Hematopoietic multipotent progenitor cell (in vitro differentiated cells): ENCODE measurements around the gene CHMP2B. TPM values are rescaled to one million over a fixed set of nuclear protein-coding genes. Genes with fewer than 3 reads are reported as not detected.
A peak's percentile ranks its signal among the peaks of the same experiment; 100 is the strongest.
"Not testable (repeated sequence)": the region's sequence is repeated elsewhere in the genome, so short reads cannot be mapped to it uniquely, and the experiment has no call there.

Experiments used
- DNase-seq, 3 donors: peaks; one replicate each; pipeline ENCODE4 v3.0.0-alpha.2; 2011 to 2015; ENCODE audit warnings: low read depth in 2 of 3, low spot score in 2 of 3
- total RNA-seq: library from RNA; depleted of rRNA; stranded (reverse); fragments of >200 nt; gene quantifications from one replicate; pipeline ENCODE4 v1.2.3, GENCODE V29; 2012

Gene CHMP2B
- total RNA-seq, 1 donor = 7.0 TPM

DNA sequence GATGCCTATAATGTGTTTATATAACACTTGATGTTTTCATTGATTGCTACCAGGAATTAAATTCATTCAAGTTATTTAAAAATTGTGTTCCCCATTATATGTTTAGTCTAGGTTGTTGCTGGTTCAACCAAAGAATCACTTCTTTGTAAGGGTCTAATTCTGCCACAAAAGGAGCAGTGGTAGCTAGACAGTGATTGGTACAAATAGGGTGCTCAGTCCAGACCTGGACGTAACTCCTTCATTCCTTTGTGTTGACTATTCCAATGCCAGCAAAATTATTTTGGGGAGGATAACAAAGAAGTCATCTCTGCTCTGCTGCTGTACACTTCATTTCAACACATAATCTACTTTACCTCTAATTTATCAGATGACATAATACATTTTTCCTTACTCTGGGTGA is 1.2 kb downstream of the CHMP2B start:
- no peak for DNase-seq

DNA sequence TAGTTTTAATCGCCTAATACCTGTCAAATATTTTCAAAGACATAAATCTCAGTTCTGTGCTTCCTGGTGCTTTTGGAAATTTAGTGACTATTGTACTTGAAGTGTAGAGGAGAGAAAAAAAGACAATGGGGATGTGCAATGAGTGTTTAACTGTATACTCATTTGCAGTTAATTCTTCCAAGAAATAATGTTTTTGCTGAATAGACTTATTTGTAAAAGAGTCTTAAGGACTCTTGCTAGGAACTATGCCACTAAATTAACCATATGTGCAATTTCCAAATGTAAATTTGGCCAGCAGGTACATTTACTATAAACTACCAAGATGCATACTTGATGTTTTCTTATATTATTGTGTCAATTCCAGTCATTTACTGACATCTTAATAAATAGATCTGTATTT is 2.0 kb downstream of the CHMP2B start:
- DNase-seq = no peak

DNA sequence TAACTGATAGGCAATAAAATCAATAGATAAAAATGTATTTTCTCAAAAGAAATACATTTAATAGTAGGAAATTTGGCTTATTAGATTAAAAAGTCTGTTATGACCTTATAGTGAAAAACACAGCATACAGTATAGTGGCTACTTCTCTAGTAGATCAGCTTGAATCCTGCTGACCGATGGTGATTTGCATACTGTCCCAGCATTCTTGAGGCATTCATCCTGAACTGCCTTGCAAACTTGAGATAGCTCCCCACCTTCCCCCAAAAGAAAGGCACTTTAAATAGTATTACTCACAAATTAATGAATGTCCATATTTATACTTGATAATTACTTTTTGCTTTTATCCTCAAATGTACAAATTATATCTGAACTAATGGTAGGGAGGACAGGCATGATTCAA is 6.7 kb downstream of the CHMP2B start:
- DNase-seq = no peak

GRCh38 chr3:87236093-87236492 is 9.0 kb downstream of the CHMP2B start:
- no peak for DNase-seq

GRCh38 chr3:87246662-87247429 is 19.7 kb downstream of the CHMP2B start:
- DNase-seq = no peak

GRCh38 chr3:87247430-87247773 is 20.3 kb downstream of the CHMP2B start:
- DNase-seq = no peak

GRCh38 chr3:87248231-87248630 is 21.1 kb downstream of the CHMP2B start:
- DNase-seq = not testable (repeated sequence)

DNA sequence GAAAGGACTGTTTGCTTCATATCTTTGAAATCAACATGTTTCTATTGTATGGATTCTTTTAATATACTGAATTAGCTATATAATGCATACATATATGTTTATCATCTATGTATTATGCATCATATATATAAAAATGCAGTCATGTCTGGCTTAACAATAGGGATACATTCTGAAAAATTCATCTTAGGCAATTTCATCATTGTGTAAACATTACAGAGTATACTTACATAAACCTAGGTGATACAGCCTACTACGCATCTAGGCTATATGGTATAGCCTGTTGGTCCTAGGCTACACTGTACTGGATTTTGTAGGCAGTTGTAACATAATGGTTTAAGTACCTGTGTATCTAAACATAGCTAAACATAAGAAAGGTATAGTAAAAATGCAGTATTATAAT is 21.7 kb downstream of the CHMP2B start:
- DNase-seq = no peak

GRCh38 chr3:87250009-87250408 is 22.9 kb downstream of the CHMP2B start:
- DNase-seq = no peak

DNA sequence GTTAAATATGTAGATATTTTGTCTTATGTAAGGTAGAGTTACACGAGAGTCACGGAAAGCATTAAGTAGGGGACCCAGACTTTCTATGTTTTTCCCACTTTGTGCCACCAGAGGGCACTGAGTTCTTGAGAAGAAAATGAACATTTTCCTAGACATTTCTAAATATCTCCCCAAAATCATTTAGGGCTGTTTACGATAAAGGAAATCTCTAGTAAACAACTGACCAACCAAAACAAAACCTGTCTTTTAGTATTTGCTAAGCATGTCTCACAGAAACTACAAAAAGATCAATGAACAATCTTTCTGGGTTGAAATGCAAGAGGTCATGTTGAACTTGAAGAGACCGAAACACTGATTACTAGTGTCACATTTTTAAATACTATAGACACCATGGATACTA is 33.2 kb downstream of the CHMP2B start:
- peak; percentile 9 to 79 (median 56) for DNase-seq

GRCh38 chr3:87261925-87262324 is 34.8 kb downstream of the CHMP2B start:
- no peak for DNase-seq

DNA sequence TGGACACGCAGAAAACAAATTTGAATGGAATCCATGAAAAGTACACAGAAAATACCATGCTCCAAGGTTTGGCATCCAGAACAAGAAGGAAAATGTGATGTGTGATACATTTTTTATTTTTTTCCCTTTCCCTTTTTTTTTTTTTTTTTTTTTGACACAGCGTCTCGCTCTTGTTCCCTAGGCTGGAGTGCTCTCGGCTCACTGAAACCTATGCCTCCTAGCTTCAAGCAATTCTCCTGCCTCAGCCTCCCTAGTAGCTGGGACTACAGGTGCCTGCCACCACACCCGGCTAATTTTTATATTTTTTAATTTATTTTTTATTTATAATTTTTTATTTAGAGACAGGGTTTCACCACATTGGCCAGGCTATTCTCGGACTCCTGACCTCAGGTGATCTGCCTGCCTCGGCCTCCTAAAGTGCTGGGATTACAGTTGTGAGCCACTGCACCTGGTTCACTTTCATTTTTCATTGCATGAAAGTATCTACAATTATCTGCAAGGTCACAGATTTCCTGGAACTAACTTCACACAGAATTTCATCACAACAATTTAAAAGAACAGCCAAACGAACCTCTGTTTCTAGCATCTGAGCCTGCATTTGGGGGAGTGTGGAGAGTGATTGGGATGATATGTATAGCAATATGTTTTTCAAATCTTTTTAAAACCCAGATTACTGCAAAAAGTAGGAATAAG is 41.0 kb downstream of the CHMP2B start:
- peak in 1 of 3 donors; percentile 25 for DNase-seq

GRCh38 chr3:87268646-87269211 is 41.6 kb downstream of the CHMP2B start:
- DNase-seq = no peak

DNA sequence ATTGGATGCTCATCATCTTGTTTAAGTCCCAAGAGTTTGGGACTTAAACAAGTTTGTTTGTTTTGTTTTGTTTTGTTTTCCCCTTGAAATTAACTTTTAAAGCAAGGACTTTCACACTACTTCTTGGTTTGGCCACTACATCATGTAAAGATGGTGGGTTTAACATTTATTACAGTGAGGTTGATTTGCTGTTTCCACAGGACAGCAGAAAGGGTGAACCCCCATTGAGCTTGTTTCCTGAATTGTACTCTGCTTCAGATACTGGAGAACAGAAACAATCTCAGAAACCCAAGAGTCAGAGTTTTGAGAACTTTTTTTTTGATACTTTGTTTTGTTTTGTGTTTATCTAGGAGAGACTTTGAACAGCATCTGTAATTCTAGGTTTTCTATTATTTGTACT is 42.6 kb downstream of the CHMP2B start:
- no peak for DNase-seq

- DNase-seq = peak in 2 of 3 donors; percentile 57 to 73
Observed at GRCh38 chr3:87270908-87271700, 44.0 kb downstream of the CHMP2B start.

DNA sequence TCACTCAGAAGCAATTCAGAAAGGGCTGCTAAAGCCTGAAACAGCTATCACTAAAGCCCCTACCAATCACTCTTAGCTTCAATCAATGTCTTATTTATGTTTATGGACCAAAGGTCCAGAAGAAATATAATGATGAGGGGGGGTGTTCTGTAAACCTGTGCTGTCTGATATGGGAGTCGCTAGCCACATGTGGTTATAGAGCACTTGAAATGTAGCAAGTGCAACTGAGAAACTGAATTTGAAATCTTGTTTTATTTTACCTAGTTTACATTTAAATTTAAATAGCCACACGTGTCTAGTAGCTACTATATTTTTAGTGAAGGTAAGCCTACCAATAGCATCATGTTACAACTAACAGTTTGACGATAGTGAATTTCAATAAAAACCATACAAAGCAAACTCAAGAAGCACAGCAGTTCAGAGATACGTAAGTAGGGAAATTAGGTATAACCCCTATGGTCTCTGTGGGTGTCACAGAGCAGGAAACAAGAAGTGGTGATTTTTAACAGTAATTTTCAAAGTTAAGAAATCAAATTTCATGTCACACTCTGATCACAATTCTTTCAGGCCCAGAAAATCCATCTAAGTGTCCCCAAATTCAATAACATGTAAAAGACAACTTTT is 45.7 kb downstream of the CHMP2B start:
- no peak for DNase-seq

DNA sequence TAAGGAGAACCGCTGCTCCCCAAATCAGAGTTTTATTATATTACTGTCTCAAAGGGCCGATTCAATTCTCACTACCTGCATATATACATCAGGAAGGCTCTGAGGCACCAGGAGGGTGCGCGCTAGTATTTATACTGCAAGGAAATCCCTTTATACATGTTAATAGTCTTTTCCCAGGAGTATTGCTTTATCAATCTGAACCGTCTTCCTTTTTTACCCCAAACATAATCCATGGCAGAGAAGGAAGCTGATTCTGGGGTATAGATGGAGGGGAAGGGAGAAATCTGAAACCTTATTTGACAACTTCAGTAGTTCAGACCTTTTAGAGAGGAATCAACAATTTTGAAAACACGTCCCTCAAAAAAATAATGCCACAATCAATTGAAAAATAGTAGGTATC is 49.4 kb downstream of the CHMP2B start, which contains the start of gene POU1F1:
Gene POU1F1 (minus strand): TSS at position 101 of the 400 bp plus-strand sequence. CDS start 122 bp downstream, outside the sequence.
- DNase-seq = no peak

DNA sequence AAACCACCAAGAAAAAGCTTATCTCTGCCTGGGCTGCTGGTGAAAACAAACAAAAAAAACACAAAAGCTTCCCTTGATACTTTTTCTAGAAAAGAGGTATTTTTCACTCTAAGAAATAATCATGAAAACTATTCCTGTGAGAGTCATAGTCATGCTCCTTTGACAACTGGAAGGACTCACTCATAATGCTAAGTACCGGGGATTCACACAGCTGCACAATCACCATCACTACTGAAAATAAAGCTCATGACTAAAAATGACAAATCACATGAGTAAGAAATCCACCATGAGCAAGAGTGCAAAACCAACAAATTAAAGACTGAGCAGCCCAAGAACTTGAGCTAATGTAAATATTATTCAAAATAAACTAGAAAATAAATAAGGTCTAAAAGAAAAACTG is 59.9 kb downstream of the CHMP2B start:
- DNase-seq = no peak

- DNase-seq = no peak
Observed at GRCh38 chr3:87288446-87288845, 61.3 kb downstream of the CHMP2B start.

GRCh38 chr3:87298111-87298718 is 71.1 kb downstream of the CHMP2B start:
- peak in 2 of 3 donors; percentile 36 to 63 for DNase-seq
